GM19193 (cell line): ENCODE measurements around the gene MCM3AP.

Experiments
- POLR2A ChIP-seq: IDR thresholded peaks from 4 replicates; pipeline ENCODE4 v1.6.1; 2011; ENCODE audit not compliant: insufficient read depth, insufficient read length; ENCODE audit errors: extremely low read depth

Gene MCM3AP

DNA sequence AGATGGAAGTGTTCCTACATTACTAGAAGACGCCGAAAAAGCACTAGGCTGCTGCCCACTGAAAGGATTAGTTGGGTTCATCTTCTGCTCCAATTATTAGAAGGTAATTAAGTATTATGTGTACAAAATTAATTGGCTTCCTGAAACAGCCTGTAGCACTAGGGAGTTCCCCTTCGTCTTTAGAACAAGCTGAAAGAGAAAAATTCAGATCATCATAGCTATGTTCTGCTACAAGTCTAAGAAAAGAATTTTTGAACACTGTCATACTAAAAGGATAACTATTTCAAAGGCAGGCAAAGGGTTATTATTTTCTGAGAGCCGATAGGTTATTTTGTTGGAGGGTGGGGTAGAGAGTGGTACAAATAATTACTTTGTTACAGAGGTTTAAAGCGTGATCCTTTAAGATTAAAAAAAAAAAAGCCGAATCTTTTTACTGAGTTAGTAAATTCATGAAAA lies at the start of gene MCM3AP:
MCM3AP (minus strand) TSS at position 406 of the 456 bp plus-strand sequence; CDS start at position 81, 325 bp downstream.
- no peak for TF ChIP-seq POLR2A

DNA sequence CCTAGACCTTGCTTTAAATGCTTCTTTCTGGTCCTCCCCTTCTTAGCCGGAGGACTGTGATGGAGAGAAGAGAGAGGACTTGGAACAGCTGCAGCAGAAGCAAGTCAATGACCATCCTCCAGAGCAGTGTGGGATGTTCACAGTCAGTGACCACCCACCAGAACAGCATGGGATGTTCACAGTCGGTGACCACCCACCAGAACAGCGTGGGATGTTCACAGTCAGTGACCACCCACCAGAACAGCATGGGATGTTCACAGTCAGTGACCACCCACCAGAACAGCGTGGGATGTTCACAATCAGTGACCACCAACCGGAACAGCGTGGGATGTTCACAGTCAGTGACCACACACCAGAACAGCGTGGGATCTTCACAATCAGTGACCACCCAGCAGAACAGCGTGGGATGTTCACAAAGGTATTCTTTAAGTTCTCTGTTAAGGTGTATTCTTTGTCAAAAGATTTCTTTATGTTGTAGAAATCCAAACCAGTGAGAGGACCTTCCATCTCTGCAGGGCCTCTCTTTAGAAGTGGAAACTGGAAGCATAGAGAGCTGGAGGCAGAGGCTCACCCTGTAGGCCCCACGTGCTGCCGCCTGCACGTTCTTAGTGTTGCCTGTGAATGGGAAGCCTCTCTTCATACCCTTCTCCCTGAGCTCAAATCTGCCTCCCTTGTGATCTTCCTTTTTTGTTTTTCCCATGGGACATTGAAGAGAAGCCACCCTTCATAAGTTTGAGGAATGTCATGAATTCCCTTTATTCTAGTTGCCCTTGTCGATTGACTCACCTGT lies 49.1 kb upstream of the MCM3AP start:
- TF ChIP-seq POLR2A = no peak

DNA sequence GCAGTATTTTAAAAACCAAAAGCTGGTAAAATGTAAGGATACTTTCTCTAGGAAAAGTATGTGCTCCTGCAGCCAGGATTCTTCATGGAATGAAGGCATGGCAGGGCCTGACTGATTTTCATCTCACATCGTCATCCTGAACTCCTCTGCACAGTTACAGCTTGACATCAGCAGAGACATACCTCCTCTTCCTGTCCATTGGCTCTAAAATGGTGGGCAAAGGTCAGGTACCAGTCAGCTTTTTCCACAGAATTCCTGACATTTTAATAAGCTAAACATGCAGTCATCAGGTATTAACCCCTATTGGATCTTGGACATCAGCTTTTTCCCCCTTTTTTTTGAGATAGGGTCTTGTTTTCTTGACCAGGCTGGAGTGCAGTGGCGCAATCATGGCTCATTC lies 44.4 kb upstream of the MCM3AP start:
- TF ChIP-seq POLR2A = no peak

DNA sequence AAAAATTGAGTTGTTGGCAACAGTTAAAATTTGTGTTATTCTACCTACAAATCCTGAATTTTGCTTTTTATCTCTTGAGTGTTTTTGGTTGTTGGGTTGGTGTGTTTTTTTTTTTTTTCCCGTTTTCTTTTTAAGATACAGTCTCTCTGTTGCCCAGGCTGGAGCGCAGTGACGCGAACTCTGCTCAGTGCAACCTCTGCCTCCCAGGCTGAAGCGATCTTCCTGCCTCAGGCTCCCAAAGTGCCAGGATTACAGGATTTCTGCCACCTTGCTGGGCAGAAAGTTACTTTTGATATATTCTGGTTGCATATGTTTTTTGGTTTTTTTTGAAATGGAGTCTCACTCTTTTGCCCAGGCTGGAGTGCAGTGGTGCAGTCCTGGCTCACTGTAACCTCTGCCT lies 42.7 kb upstream of the MCM3AP start:
- TF ChIP-seq POLR2A = no peak

DNA sequence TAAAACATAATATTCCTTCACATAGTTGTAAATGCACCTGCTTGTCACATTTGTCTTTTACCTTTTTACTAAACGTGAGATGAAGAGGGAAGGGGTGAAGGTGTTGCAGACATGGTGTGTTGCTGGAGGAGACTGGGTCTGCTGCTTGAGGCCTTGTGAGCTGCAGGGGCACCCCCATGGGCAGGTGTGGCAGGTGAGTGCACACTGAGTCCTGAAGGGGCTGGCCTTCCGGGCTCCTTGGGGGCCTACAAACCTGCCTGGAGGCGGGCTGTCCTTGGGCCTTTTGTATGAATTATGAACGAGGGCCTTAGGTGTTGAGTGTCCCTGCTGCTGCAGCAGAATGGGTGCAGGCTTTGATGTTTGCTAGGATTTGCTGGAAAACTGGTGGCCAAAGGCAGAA lies 42.3 kb upstream of the MCM3AP start:
- TF ChIP-seq POLR2A = no peak

DNA sequence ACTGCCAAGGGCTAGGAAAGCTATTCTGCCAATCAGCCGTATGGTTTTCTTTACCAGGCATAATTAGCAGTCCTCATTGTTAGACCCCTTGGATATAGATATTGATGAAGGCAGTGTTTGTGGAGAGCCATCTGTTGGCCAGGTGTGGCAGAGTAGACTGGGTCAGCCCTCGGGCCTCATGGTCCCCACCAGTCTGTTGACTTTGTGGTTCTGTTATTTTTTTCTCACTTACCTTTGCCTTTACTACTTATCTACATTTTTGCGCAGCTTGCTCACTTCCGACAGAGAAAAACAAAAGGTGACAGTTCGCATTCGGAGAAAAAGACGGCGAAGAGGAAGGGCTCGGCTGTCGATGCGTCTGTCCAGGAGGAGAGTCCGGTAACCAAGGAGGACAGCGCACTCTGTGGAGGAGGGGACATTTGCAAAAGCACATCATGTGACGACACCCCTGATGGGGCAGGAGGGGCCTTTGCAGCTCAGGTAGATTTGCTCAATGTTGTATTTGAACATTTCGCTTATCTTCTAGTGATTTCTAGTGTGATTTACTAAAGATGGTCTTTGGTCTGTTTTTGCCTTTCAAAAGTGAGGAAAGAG lies 40.8 kb upstream of the MCM3AP start:
- no peak for TF ChIP-seq POLR2A

DNA sequence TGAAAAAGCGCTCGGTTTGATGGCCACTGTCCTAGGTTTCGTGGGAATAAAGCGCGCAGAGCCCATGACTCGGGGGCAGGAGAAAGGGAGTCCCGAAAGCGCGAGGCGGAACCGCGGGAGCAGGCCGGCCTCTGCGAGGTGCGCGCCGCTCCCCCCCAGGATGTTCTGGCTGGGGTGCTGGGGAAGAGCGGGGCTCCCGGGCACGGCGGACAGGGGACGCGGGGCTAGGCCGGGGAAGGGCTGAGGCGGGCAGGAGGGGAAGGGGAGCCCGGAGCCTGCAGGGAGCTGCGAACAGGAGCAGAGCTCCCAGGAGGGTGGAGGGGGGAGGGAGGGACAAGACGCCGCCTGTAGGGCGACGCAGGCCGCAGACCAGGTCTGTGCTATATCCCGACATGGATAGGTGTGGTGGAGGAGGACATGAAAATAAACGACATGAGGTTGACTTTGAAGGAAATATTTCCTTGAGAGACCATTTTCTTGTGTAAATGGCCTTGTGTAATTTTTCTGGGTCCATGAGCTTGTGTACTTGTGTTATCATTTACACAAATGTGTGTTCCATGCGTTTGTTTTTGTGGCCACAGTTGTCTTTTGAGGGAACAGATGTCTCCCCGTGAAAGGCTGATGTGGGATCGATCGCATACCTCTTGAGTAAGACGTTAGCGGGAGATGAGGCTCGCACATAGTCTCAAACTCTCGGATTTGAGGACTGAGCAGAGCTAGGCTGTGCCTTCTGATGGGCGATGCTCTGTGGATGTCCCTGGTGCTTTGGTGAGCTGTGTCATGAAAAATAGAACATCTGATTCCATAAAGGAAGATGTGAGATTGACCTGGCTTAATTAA lies 39.9 kb upstream of the MCM3AP start:
- no peak for TF ChIP-seq POLR2A

DNA sequence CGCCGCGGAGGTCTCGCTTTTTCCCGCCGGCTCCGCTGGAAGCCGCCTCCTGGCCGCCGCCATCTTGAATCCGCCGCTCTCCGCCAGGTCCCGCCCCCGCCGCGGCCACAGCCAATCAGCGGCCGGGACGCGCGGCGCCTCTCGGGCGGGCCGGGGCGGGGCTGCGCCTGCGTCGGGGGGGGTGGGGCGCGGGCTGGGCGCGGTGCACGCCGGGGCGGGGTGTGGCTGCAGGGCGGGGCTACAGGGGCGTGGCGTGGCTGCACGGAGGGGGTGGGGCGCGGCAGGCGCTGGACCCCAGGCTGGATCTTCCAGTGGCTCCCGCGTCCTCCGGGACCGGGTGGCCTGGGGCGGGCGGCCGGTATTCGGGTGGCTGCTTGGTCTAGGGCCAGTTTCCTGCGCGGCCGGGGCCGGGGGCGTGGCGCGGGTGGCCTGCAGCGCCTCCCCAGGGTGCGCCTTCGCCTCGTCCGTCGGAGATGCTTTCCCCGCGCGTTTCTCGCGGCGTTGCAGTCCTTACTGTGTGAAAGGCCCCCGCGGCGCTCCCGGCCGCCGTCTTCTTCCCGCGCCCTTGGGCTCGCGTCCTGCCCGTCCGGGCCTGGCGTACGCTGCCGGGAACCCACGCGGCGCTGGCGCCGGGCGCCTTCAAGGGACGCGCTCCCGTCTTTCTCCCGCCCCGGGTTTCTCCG lies 39.1 kb upstream of the MCM3AP start:
- peak; percentile 39 for TF ChIP-seq POLR2A

DNA sequence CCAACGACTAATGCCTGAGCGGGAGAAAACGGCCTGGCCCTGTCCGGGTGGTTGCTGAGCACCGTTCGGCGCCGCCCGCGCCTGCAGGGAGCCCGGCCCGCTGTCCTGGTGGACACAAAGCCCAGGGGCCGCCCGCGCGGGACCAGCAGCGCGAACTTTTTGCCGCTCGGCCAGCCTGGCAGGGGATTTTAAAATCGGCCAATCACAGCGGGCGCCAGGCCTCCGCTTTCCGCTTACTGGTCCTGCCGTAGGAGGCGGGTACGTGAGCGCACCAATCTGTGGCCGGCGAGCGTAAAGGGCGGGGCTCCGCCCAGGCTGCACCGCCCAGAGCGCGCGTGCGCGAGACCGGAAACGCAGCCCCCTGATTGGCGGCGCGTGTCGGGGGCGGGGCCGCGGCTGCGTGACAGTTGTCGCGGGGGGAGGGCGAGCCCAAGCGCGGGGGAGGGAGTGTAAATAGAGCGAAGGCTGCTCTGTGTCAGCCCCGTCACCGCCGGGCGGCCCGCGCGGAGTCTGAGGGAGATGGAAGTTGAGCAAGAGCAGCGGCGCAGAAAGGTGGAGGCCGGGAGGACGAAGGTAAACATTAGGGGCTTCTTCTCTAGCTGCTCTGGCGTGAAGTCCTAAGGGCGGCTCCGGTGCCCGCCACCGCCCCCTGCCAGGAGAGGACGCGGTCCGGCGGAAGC lies 38.4 kb upstream of the MCM3AP start, which contains the start of the genes C21orf58 and PCNT:
C21orf58 (minus strand) TSS at position 161 of the 680 bp plus-strand sequence. CDS start 1,132 bp downstream, outside the sequence.
PCNT (plus strand) TSS at position 447 of the 680 bp plus-strand sequence; CDS start at position 520, 73 bp downstream.
- peak; percentile 80 for TF ChIP-seq POLR2A

DNA sequence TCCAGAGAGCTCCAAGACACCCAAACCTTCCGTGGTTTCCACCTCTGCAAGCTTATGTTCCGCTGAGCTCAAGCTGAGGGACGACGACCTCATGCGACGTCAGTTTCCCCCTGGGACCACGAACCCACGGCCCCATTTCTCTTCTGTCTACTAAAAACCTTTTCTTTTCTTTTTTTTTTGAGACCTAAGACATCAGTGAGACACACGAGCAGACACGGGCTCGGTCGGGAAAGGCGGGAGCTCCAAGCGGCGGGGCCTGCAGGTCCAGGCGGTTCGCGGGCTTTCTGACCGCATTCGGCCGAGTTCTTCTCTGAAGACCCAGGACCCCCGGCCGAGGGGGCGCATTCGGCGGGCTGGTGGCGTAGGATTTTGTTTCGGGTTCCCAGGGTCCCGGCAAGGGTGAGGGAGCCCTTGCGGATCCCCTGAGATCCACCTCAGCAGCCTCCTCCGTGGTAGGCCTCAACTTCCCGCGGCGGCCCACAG lies 37.9 kb upstream of the MCM3AP start:
- TF ChIP-seq POLR2A = no peak

DNA sequence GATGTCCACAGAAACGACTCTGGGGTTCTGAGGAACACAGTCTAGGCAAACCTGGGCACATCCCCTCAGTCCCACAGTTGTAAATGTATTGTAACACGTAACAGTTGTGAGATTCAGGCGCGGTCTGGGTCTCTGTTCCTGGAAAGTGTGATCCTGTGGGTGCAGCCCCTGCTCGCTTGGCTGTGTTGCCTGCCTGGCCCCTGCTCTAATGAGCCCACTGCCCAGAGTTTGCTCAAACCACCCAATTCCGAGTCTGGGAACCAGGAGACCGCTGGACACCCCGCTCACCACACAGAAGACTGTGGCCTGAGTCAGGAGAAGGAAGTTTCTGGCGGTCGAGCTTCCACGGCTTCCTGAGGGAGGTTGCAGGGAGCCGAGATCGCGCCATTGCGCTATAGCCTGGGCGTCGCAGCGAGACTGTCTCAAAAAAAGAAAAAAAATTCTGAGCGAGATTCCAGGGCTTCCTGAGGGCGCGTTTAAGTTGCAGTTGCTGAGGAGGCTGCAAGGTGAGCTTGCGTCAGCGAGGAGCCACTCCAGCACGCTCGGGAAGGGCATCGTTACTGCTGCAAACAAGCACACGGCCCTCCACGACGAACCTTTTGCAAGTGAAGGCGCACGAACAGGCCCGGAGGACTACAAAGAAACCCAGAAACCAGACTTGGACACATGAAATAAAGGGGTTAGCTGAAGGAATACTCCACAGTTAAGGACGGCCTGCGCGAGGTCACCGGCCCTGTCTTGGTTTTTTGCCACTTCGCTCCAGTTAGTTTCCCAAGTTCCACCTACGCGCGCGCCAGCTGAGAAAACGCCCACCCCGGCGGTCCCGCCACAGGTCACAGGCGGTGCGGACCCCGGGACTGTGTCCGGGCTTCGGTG lies 37.2 kb upstream of the MCM3AP start:
- peak; percentile 42 for TF ChIP-seq POLR2A

DNA sequence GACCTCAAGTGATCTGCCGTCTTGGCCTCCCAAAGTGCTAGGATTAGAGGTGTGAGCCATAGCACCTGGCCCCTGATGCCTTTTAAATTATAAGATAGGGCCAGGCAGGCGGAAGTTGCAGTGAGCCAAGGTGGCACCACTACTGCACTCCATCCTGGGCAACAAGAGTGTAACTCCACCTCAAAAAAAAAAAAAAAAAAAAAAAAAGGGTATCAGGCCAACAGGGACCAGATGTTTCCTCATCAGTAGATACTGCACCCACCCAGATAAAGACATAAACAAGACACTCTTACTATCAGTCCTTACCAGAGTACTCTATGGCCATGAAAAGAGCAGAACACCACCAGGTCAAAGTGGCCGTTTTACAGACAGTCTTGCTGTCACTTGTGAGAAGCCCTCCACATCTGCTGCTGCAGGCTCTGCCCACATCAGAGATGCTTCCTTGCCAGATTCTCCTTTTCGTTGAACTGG lies 35.0 kb upstream of the MCM3AP start:
- TF ChIP-seq POLR2A = no peak

DNA sequence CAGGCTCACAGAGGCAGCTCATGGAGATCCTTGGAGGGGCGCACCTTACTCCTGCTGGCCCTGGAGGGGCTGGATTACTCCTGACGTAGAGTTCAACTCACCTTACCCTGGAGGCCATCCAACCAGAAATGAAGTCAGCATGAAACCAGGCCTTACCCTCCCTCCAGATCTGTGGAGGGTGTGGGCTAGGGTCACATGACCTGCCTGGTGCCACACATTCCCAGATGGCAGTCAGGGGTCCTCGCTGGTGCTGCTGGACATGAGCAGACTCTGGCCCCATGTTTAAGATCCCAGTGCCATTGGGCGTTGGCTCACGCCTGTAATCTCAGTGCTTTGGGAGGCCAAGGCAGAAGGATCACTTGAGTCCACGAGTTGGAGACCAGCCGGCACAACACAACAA lies 33.8 kb upstream of the MCM3AP start:
- no peak for TF ChIP-seq POLR2A

DNA sequence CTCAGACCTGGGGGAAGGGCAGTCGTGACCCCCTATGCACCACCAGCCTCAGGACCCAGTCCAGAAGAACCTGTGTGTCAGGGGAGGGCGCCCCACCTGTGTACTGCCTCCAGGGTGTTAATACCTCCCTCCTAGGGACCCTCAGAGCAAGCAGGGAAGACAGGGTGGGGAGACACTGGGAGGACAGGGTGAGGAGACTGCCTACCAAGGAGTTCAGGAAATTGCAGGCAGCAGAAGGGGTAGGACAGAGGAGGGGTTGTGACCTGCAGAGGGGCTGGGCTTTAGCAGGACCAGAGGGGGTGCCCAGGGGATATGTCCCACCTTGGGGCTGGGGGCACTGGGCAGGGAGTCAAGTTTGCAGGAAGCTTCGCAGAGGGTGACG lies 33.0 kb upstream of the MCM3AP start:
- TF ChIP-seq POLR2A = no peak
